Measurements from ENCODE around the gene PSMB11.

The PSMB11 gene

DNA sequence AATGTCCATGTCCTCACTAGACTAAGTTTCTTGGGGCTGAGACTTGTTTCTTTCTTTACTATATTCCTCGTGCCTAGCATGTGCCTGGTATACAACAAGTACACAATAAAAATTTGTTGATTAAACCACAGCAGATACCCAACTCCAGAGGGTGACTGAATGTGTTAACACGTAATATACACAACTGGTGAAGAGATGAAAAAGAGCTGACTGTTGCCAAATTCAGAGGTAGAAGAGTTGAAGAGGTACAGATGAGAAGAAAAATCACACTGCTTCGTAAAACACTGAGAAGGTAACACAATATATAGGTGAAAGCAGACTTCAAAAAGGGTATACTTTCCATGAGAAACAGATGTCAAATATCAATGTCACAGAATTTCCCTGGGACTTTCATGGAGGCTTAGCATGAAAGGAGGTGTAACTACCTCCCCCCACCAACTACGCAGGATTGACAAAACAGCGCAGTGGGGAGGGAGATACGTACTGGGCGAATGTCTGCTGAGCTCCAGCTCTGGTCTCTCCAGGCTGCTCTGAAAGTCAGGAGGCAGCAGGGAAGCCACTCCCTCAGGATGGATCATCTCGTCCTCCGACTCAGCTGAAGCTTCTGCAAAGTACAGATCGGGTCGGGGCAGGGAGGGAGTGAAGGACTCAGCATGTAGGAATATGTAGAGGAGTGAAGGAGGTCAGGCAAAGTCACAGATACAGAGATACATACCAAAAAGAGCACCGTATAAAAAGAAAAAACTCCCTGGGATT, 47.7 kb downstream of the PSMB11 start:
- DNase-seq = no peak

DNA sequence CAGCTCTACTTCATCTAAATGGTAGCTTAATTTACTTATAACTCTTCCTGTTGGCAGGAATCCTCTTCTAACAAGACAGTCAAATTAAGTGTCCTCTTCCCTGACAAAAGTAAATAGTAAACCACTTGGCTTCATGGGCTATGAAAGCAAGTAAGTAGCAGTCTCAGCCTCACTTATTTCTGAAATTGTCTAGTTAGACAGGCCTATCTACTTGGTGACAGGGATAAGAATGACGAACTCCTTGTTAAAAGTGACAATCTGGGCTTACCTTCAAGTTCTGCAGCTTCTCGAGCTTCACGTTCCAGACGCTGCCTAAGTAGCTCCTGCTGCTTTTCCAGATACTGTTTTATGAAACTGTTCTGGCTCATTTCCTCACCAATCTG, 48.2 kb downstream of the PSMB11 start:
- no peak for DNase-seq

DNA sequence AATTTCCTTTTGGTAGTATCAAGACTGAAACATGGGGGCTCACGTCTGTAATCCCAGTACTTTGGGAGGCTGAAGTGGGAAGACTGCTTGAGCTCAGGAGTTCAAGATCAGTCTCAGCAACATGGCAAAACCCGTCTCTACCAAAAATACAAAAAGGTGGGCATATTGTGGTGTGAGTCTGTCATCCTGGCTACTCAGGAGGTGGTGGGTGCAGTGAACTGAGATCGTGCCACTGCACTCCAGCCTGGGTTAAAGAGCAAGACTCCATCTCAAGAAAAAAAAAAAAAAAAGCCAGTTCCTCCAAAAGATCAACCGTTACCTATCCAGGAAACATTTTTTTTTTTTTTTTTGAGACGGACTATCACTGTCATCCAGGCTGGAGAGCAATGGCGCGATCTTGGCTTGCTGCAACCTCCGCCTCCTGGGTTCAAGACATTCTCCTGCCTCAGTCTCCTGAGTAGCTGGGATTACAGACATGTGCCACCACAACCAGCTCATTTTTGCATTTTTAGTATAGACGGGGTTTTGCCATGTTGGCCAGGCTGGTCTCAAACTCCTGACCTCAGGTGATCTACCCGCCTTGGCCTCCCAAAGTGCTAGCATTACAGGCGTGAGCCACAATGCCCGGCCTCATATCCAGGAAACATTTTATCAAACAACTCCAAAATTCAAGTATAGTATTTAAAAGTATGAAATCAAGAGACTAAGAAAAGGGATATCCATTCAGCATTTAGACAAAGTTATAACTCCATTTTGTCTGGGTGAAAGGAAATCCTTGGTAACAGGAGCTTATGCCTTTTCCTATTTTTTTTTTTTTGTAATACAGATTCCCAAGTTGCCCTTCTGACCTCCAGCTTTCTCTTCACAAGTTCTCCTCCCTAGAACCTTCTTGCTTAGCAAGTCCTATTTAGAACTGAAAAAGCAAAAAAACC, 49.5 kb downstream of the PSMB11 start:
- DNase-seq = no peak

DNA sequence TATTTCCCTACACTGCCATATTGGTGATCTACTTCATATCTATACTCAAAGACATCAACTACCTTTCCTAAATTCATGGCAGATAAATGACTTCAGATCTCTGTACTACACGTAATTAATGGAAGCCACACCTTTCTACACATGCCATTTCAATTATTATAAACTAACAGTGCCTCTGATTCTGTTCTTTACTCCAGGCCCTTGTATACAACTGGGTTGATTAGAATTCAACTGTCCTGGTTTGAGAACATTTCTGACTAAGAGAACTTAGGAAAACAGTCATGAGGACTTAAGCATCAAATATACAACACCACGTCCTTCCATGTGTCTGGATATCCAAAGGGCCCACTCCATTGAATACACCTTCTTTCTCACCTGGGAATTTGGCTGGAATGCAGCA, 51.1 kb downstream of the PSMB11 start:
- DNase-seq = no peak

GRCh38 chr14:23093526-23093925, 51.5 kb downstream of the PSMB11 start:
- DNase-seq = no peak

All from OCI-M1 (cell line).